Sigmoid colon (tissue), 3 donors: ENCODE results near the gene PTTG1IP2.

Experiments used
- POLR2A ChIP-seq, 2 donors: fragments of 450-650 bp; IDR thresholded peaks; one replicate each; pipeline ENCODE4 v1.6.1; 2016; ENCODE audit warnings: antibody characterized with exemption in 2 of 2, mild to moderate bottlenecking in 2 of 2, moderate library complexity in 2 of 2
- TF ChIP-seq, protein P1 (sequence below), 4 experiments: fragments of 450-650 bp in 3 of 4; fragments of 200-600 bp in 1 of 4; IDR thresholded peaks; one replicate each; pipeline ENCODE4 v1.5.1; 2016 to 2019; ENCODE audit warnings: antibody characterized with exemption in 4 of 4, mild to moderate bottlenecking in 3 of 4, moderate library complexity in 2 of 4

DNA sequence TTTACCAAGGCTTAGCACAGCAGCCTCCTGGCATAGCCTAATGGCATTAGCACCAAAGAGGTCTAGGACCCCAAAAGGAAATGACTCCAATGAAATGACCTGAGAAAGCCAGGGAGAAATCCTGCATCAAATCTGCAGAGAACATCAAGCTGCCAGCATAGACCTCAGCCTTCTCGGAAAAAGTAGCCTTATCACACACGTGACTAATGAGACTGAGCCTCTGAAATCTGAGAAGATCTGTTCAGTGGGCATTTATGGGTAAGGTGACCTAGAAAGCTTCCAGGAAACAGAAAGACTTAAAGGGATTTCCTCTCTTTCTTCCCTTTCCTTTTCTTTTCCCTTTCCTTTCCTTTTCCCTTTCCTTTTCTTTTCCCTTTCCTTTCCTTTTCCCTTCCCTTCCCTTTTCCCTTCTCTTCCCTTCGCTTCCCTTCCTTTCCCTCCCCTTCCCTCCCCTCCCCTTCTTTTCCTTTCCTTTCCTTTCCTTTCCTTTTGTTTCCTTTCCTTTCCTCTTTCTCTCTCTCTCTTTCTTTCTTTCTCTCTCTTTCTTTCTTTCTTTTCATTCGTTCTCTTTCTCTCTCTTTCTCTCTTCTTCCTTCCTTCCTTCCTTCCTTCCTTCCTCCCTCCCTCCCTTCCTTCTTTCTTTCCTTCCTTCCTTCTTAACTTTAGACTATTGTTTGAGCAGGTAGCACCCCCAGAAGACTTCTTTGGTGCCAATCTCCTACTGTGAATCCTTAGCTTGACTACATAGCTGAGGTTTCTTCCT is 23.1 kb upstream of the PTTG1IP2 start:
- TF ChIP-seq, protein P1, sequence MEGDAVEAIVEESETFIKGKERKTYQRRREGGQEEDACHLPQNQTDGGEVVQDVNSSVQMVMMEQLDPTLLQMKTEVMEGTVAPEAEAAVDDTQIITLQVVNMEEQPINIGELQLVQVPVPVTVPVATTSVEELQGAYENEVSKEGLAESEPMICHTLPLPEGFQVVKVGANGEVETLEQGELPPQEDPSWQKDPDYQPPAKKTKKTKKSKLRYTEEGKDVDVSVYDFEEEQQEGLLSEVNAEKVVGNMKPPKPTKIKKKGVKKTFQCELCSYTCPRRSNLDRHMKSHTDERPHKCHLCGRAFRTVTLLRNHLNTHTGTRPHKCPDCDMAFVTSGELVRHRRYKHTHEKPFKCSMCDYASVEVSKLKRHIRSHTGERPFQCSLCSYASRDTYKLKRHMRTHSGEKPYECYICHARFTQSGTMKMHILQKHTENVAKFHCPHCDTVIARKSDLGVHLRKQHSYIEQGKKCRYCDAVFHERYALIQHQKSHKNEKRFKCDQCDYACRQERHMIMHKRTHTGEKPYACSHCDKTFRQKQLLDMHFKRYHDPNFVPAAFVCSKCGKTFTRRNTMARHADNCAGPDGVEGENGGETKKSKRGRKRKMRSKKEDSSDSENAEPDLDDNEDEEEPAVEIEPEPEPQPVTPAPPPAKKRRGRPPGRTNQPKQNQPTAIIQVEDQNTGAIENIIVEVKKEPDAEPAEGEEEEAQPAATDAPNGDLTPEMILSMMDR (IDR thresholded peaks at IDR 0.05), result no peak
- no peak for TF ChIP-seq POLR2A (IDR thresholded peaks at IDR 0.05)
